GM18858 (cell line): ENCODE measurements around the gene TCEAL1.
"Not testable (repeated sequence)": the region's sequence is repeated elsewhere in the genome, so short reads cannot be mapped to it uniquely, and the experiment has no call there.

Experiments used
- ATAC-seq: cut with Tn5 transposase; IDR thresholded peaks from one replicate; pipeline ENCODE4 v1.9.1; 2021; ENCODE audit not compliant: unreplicated experiment

The TCEAL1 gene

DNA sequence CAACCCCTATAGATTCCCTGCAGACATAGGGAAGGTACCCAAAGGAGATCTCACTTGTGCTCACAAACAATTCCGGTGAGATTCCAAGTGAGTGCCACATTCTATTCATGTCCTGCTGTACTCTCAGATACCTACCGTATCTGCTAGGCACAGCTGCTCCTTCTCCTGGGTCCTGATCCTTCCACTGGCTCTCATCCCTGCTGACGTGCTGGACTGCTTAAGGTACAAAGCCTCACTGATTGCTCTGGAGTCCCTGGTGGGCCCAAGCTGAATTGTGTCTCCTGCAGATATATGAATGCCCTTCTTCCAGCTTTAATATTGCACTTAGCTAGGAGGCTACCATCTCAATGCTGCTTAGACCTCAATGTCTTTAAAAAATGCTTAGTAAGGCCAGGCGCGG lies 2.4 kb downstream of the TCEAL1 start:
- ATAC-seq: no peak

DNA sequence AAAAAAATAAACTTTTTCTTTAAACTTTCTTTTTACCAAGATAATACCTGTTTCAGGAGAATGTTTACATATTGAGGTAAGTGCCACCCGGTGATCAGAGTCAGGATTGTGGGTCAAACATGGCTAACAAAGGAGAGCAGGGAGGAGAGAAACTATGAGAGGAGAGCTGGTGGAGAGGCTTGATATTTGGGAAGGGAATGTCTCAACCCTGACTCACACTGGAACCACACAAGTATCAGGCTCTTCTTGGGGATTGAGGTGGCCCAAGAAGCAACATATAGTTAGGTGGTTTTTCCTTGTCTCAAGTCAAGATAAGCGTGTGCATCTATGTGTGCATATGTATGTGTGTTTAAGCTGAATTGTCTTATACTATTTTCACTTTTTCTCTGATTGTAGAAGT lies 6.7 kb downstream of the TCEAL1 start:
- no peak for ATAC-seq

GRCh38 chrX:103637604-103638338 lies 9.0 kb downstream of the TCEAL1 start:
- no peak for ATAC-seq

DNA sequence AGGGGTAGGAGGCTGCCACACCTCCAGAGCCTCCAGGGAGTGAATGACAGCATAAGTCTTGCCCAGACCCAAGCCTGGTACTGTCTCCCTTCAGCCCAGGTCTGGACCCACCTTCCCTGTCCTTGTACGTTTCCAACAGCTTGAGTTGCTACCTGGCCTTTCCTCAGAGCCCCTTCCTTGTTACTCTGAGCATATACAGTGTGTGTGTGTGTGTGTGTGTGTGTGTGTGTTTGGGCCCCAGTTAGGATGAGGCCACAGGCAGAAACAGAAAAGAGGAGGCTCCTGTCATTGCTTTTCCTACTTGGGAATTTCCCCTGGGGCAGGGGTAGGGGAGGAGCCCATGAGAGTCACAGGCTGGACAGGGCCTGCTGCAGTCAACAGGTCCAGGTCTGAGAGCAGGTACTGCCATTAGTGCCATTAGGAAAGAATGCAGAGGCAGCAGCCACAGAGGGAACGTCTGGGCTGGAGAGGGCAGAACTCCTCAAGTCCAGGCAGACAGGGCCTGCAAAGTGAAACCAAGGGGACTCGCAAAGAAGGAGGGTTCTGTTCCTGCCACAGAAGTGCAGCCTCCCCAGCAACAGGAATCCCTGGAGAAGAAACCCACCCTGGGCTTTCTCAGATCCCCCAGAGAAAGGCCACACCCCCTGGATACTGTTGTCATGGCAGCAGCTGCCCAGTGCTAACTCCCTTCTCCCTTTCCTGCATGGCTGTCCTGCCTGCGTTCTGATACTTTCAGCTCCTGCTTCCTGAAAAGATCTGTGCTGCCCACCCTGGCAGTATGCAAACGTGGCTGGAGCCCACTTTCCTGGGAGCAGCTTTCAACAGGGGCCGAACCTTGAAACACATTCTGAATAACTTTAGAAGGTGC lies 9.9 kb downstream of the TCEAL1 start:
- not testable (repeated sequence) for ATAC-seq

- ATAC-seq: no peak
Observed at GRCh38 chrX:103640401-103641155, 11.8 kb downstream of the TCEAL1 start.

GRCh38 chrX:103644125-103644524 lies 15.3 kb downstream of the TCEAL1 start:
- no peak for ATAC-seq

DNA sequence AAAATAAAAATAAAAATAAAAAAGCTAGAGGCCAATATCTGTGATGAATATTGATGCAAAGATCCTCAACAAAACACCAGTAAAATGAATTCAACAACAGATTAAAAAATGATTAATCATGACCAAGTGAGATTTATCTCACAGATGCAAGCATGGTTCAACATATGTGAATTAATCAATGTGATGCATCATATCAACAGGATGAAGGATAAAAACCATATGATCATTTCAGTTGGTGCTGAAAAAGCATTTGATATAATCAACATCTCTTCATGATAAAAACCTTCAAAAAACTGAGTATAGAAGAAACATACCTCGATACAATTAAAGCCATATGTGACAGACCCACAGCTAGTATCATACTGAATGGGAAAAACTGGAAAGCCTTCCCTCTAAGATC lies 18.9 kb downstream of the TCEAL1 start:
- no peak for ATAC-seq

- ATAC-seq: no peak
Observed at GRCh38 chrX:103651151-103651773, 22.5 kb downstream of the TCEAL1 start.

- ATAC-seq: not testable (repeated sequence)
Observed at GRCh38 chrX:103655230-103656000, 26.6 kb downstream of the TCEAL1 start.

DNA sequence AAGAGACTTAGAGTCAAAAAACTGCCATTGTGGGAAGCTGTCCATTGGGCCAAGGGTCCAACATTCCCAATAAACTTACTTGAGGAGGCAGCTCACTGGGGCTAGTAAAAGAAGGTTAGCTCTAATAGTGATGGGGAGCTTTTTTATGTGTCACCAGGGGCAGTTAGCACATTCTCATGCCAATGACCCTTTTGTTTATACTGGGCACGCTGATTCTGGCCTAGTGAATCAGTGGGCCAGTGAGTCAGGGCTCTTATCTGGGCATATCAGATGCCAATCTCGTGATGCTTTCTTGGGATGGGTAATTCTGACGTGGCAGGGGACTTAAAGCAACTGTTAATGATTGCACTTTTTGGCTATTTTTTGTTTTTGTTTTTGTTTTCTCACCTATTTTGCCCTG lies 27.8 kb downstream of the TCEAL1 start:
- no peak for ATAC-seq

GRCh38 chrX:103657066-103657465 lies 28.3 kb downstream of the TCEAL1 start:
- ATAC-seq: not testable (repeated sequence)

DNA sequence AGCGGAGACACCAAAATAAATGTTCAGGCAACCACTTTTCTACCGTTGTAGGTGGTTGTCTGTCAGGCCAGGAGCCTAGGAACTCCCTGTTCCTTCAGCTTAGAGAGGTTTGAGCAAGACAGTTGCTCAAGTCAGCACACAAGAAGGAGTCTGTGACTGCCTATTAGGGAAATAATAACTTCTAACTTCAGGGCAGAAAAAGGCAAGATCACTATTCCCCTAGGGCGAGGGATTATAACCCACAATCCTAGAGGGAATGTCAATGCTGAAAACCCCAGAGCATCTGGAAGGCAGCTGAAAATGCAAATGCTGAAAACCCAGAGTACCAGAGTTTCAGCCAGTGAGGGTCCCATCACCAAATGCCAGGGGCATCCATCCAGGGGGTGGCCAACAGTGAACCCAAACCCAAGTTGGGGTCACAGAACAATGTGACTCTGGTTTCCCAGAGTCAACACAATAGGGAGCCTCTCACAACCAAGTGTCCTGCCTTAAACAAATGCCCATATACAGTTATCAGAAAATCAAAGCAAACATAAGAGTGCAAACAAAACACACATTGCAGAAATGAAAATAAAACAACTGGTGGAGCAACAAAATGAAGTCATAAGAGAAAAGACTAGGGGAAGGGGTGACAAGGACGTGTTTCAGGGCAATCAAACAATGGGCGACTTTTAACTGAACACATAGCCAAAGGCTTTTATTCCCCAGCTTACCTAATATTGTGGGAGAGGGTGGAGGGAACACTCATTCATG lies 30.1 kb downstream of the TCEAL1 start:
- ATAC-seq: no peak

GRCh38 chrX:103659460-103659859 lies 30.7 kb downstream of the TCEAL1 start:
- ATAC-seq: not testable (repeated sequence)

DNA sequence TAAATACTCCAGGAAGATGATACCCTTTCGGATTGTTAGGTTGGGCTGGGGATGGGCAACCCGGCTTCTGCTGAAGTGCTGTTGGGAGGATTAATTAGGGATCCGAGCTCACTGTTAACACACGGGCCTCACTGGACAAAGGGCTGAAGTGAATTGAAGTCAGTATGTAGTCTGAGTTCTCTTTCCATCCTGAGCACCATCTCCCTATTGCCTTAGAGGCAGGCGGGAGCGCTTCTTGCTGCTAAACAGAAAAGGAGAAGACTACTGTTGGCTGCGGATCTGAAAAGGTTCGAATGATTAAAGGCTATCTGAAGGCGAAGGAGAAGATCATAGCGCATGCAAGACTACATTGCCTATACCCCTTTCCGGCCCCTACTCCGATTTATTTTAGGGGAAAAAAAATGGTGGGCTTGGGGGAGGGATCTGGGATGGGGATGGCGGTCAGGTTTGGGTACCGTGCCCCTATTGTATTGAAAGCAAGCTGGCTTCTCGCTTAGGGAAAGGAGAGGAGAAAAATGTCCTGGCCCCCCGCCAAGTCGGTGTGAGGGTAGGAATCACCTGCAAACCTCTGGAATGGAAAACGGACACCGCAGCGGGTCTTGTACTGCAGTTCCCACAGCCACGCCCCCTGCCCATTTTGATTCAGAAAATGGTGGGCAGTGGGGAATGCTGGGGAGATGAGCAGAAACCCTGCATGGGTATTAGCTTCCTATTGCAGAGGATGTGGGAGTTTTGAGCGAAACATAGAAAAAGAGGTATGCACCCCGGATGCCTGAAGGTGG lies 35.4 kb downstream of the TCEAL1 start:
- ATAC-seq: no peak

DNA sequence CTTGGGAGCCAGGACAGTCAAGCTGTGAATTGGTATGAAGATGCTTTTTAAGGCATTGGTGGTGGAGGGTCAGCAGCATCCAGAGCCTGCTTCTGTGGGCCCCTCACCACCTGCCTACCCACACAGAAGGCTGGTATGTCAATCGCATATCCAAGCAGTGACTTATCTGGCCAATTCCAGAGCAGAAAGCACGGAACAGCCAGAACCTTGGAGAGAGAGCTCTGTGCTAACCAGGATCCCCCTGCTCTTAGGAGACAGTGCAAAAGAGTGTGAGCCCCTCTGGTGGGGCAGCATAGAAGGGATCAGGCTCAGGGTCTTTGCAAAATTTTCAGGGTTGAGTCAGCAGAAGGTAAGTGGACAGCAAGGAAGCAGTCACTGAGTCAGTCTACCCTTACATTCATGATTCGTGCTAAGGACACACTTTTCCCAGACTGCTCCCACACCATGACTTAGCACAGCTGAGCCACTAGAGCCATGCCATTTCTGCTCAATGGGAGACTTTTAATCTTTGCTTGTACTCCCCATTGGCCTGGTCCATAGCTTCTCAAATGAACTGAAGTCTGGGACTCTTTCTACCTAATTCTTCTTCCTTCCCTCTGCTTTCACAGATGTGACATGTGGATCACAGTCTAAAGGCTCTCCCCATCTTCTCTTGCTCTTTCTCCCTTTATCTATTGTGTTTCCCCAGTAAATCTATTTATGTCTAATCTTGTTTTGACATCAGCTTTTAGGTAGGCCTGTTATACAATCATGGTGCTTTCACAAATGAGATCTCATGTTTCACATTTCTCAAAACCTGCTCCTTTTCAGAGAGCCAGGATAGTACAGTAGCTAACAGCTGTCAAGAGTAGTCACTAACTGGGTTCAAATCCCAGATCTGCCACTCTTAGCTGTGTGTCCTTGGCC lies 37.7 kb downstream of the TCEAL1 start:
- no peak for ATAC-seq

DNA sequence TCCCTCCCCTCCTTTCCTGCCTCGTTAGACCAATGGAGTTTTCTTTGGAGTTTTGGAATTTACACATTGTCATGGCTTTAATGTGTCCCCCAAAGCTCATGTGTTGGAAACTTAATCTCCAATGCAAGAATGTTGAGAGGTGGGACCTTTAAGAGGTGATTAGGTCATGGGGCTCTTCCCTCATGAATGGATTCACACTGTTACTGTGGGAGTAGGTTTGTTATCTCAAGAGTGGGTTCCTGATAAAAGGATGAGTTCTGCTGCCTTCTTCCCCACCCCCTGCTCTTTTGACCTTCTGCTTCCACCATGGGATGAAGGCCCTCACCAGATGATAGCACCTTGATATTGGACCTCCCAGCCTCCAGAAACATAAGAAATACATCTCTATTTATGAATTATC lies 41.0 kb downstream of the TCEAL1 start:
- ATAC-seq: no peak

DNA sequence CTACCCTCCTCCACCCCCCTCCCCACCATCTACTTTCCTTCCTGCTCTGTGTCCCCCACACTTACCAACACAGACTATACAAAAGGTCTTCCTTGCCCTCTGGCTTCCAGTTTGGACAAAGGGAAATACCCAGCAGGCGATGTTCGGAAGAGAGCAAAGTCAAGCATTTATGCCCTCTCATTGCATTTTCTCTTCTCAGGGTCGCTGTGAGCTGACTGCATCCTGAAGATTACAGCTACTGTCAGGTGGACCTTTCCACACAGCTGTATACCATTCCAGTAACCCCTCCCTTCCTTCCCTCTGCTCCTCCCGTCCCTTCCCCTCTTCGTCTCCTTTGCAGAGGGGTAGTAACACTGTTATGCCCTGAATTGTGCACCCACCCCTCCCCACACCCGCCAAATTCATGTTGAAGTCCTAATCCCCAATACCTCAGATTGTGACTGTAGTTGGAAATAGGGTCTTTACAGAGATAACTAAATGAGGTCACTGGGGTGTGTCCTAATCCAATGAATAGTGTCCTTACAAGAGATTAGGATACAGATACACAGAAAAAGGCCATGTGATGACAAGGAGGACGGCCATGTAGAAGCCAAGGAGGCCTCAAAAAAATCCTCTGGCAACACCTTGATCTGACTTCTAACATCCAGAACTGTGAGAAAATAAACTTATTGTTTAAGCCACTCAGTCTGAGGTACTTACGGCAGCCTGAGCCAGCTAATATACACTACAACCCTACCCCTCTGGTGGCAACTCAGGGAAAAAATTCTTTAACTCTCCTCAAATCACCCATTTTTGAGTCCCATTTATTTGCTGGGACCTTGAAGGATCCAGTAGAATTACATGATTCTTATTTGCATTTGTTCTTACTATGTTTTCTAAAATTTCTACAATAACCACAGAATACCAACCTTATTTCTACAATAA lies 46.0 kb downstream of the TCEAL1 start:
- no peak for ATAC-seq
